GM12873 (cell line): ENCODE data around the gene HSD3B1.

Experiments
- CTCF ChIP-seq: IDR thresholded peaks from 2 replicates; pipeline ENCODE4 v1.5.1; 2012; ENCODE audit warnings: low read depth, mild to moderate bottlenecking, moderate library complexity, low read length, control low read depth; ENCODE audit not compliant: insufficient read depth; ENCODE audit errors: missing control alignments

HSD3B1 gene

GRCh38 chr1:119531606-119532323, 24.8 kb downstream of the HSD3B1 start:
- TF ChIP-seq CTCF: no peak

DNA sequence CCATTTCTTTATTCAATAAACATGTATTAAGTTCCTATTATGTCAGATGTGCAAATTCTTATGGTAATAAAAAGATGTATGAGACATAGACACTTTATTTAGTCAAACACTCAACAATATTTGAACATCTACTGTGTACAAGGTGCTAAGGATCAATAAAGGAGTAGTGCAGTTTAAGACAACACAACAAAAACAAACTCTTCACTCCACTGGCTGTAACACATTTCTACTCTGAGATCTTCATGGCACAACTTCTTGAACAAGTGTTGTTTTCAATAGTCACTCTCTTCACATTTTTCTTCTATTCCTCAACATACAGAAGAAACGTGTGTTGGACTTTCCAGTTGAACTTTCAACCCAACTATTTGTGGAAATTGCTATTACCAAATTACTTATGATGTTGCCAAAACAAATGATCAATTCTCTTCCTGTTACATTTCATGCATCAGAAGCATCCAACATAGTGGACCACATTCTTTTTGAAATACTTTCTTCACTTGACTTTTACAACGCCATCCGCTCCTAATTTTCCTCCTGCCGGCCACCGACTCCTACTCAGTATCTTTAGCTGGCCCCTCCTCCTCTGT, 25.4 kb downstream of the HSD3B1 start:
- TF ChIP-seq CTCF: no peak

DNA sequence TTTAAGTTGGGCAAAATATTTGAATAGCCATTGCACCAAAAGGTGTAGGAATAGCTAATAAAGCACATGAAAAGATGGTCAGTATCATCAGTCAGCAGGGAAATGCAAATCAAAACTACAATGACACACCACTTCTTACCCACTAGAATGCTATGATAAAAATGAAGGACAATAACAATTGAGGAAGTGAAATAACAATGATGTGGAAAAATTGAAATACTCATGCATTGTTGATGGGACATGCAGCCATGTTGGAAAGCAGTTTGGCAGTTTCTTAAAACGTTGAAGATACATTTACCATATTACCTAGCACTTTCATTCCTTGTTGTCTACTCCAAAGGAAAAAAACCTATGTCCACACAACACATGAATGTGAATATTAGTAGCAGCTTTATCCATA, 28.4 kb downstream of the HSD3B1 start:
- TF ChIP-seq CTCF: no peak

- no peak for TF ChIP-seq CTCF
Measured at GRCh38 chr1:119537966-119538365, 31.0 kb downstream of the HSD3B1 start.

DNA sequence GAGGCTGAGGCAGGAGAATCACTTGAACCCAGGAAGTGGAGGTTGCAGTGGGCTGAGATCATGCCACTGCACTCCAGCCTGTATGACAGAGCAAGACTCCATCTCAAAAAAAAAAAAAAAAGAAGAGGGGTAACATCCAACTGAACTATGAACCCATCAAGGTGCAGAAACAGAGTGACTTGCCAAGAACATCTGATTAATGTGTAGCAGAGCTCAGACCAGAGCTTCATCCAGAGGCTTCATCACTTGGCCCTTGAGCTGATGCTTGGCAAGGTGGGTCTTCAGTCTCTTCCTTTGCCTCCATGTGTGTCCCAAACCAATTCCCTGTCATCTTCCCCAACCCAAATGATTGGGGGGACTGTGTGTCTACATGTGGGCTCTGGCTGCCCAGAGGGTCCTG, 32.6 kb downstream of the HSD3B1 start:
- no peak for TF ChIP-seq CTCF

GRCh38 chr1:119541389-119541788, 34.4 kb downstream of the HSD3B1 start:
- TF ChIP-seq CTCF: no peak

GRCh38 chr1:119542492-119542946, 35.5 kb downstream of the HSD3B1 start:
- TF ChIP-seq CTCF: no peak
